ENCODE results near the gene PIR. TPM values are rescaled to one million over a fixed set of nuclear protein-coding genes. Genes with fewer than 3 reads are reported as not detected.

Gene PIR
- total RNA-seq, 1 experiment from 2014 or later, result 27.5 TPM

DNA sequence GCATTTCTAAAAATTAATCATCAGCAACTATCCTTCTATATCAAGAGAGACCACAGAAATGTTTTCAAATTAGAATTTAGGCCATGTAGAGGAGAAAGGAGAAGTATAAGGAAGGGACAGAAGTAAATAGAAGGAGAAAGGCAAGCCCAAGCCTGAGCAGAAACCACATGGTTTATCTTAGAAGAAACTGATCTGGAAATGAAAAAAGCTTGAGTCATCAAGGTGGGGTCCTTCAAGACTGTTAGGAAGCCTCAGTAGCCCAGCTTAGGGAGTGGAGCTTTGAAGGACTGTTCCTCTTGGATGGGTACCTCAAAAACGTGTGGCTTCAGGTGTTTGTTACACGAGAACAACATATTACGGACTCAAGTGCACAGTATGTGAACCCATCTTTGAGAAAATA, 12.0 kb upstream of the PIR start:
- TF ChIP-seq, protein P1, sequence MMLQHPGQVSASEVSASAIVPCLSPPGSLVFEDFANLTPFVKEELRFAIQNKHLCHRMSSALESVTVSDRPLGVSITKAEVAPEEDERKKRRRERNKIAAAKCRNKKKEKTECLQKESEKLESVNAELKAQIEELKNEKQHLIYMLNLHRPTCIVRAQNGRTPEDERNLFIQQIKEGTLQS (IDR thresholded peaks at IDR 0.05), result no peak
- TF ChIP-seq, protein P2, sequence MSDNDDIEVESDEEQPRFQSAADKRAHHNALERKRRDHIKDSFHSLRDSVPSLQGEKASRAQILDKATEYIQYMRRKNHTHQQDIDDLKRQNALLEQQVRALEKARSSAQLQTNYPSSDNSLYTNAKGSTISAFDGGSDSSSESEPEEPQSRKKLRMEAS (IDR thresholded peaks at IDR 0.05), result no peak
- TF ChIP-seq CEBPB (IDR thresholded peaks at IDR 0.05; ENCODE audit: low read depth) (no peak), SIN3A (IDR thresholded peaks at IDR 0.05; ENCODE audit: low read depth) (no peak), FOSL1 (IDR thresholded peaks at IDR 0.05; ENCODE audit: low read depth) (no peak)
- ChIA-PET CTCF (no interaction called here), POLR2A (no interaction called here), RAD21 (ENCODE audit: low non-redundant PET in 1 of 2, low total read pairs in 2 of 2, uncharacterized antibody in 2 of 2, unreplicated experiment in 2 of 2) (no interaction called here)
- Histone ChIP-seq H4K20me1 (ENCODE audit: insufficient read depth) (no peaks in the 10 kb centered on the region), H3K27me3 (ENCODE audit: insufficient read depth, low read length) (no peaks in the 10 kb centered on the region), H3K9ac (ENCODE audit: low read length) (no peak overlapping the region), H3K4me1 (ENCODE audit: control insufficient read depth in 1 of 2, insufficient read depth in 2 of 2, low read length in 2 of 2) (no peaks in the 10 kb centered on the region), H3K4me3 (replicated peaks in 1 of 2; ENCODE audit: low read depth in 1 of 2, low read length in 2 of 2) (no peak overlapping the region), H3K27ac (ENCODE audit: low read depth, low read length) (no peak overlapping the region), H2AFZ (ENCODE audit: low read depth, low read length, poor library complexity, severe bottlenecking) (no peak overlapping the region), H3K9me2 (ENCODE audit: insufficient read depth) (no peaks in the 10 kb centered on the region), H3K4me2 (ENCODE audit: low read length) (no peak overlapping the region), H3K9me3 (ENCODE audit: control insufficient read depth in 1 of 2, insufficient read depth in 1 of 2, low read depth in 1 of 2, low read length in 2 of 2) (no peaks in the 10 kb centered on the region), H3K79me2 (ENCODE audit: insufficient read depth, low read length) (no peaks in the 10 kb centered on the region), H3K36me3 (ENCODE audit: control insufficient read depth in 1 of 2, insufficient read depth in 2 of 2, low read length in 2 of 2) (no peaks in the 10 kb centered on the region)
- no peak for DNase-seq (ENCODE audit: low read depth, low spot score)
- ATAC-seq, result no peak
- intact Hi-C loops (cut with micrococcal nuclease), result no loop called here
- no TSS peak for BruUV-seq (replicated peaks)

DNA sequence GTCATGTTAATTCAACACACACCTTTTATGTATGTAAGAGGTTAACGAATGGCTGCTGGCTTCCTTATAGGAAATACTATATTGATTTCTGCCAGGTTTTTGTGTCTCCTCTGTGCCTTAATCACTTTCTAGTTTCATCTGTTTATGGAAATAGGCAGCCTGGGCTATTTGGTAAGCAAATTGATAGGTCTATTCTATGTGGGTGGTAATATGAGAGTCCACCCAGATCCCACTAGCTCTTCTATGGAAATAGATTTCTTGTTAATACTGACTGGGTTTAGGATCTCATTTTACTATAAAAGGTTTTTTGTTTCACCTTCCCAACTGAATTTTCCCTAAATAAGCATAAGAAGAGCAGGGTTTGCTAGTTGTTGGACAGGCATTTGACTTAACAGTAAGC, 11.5 kb upstream of the PIR start:
- BruUV-seq (replicated peaks), result no TSS peak
- ChIA-PET POLR2A (no interaction called here), CTCF (no interaction called here), RAD21 (ENCODE audit: low non-redundant PET in 1 of 2, low total read pairs in 2 of 2, uncharacterized antibody in 2 of 2, unreplicated experiment in 2 of 2) (no interaction called here)
- intact Hi-C loops (cut with micrococcal nuclease), result no loop called here
- Histone ChIP-seq H3K36me3 (ENCODE audit: control insufficient read depth in 1 of 2, insufficient read depth in 2 of 2, low read length in 2 of 2) (no peaks in the 10 kb centered on the region), H3K27me3 (ENCODE audit: insufficient read depth, low read length) (no peaks in the 10 kb centered on the region), H3K4me1 (ENCODE audit: control insufficient read depth in 1 of 2, insufficient read depth in 2 of 2, low read length in 2 of 2) (no peaks in the 10 kb centered on the region), H4K20me1 (ENCODE audit: insufficient read depth) (no peaks in the 10 kb centered on the region), H3K4me3 (replicated peaks in 1 of 2; ENCODE audit: low read depth in 1 of 2, low read length in 2 of 2) (no peak overlapping the region), H3K9me2 (ENCODE audit: insufficient read depth) (no peaks in the 10 kb centered on the region), H3K9ac (ENCODE audit: low read length) (no peak overlapping the region), H3K4me2 (ENCODE audit: low read length) (no peak overlapping the region), H2AFZ (ENCODE audit: low read depth, low read length, poor library complexity, severe bottlenecking) (no peak overlapping the region), H3K79me2 (ENCODE audit: insufficient read depth, low read length) (no peaks in the 10 kb centered on the region), H3K27ac (ENCODE audit: low read depth, low read length) (no peak overlapping the region), H3K9me3 (ENCODE audit: control insufficient read depth in 1 of 2, insufficient read depth in 1 of 2, low read depth in 1 of 2, low read length in 2 of 2) (no peaks in the 10 kb centered on the region)
- ATAC-seq, result no peak
- TF ChIP-seq, protein P1 (IDR thresholded peaks at IDR 0.05), result no peak
- TF ChIP-seq YY1 (IDR thresholded peaks at IDR 0.05; ENCODE audit: extremely low read depth, insufficient replicate concordance, low read depth, low read length), result no peak
- TF ChIP-seq SRF (IDR thresholded peaks at IDR 0.05; ENCODE audit: low read depth), result no peak
- TF ChIP-seq SIN3A (IDR thresholded peaks at IDR 0.05; ENCODE audit: low read depth), result no peak
- TF ChIP-seq TCF7L2 (IDR thresholded peaks at IDR 0.05; ENCODE audit: borderline replicate concordance, extremely low read depth, insufficient read depth, insufficient read length), result no peak
- TF ChIP-seq CEBPB (IDR thresholded peaks at IDR 0.05; ENCODE audit: low read depth), result no peak
- TF ChIP-seq POLR2AphosphoS5 (IDR thresholded peaks at IDR 0.05; ENCODE audit: low read depth, low read length), result no peak
- TF ChIP-seq ELF1 (IDR thresholded peaks at IDR 0.05; ENCODE audit: borderline replicate concordance, low read depth), result no peak
- TF ChIP-seq EZH2 (IDR thresholded peaks at IDR 0.05), result no peak
- TF ChIP-seq CBX3 (IDR thresholded peaks at IDR 0.05; ENCODE audit: low read depth), result no peak
- TF ChIP-seq, protein P3, sequence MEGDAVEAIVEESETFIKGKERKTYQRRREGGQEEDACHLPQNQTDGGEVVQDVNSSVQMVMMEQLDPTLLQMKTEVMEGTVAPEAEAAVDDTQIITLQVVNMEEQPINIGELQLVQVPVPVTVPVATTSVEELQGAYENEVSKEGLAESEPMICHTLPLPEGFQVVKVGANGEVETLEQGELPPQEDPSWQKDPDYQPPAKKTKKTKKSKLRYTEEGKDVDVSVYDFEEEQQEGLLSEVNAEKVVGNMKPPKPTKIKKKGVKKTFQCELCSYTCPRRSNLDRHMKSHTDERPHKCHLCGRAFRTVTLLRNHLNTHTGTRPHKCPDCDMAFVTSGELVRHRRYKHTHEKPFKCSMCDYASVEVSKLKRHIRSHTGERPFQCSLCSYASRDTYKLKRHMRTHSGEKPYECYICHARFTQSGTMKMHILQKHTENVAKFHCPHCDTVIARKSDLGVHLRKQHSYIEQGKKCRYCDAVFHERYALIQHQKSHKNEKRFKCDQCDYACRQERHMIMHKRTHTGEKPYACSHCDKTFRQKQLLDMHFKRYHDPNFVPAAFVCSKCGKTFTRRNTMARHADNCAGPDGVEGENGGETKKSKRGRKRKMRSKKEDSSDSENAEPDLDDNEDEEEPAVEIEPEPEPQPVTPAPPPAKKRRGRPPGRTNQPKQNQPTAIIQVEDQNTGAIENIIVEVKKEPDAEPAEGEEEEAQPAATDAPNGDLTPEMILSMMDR (IDR thresholded peaks at IDR 0.05 in 2 of 3, conservative IDR thresholded peaks at IDR 0.05 in 1 of 3; ENCODE audit: borderline replicate concordance in 1 of 3, insufficient read depth in 1 of 3, low read depth in 2 of 3, low read length in 2 of 3), result no peak
- no peak for DNase-seq (ENCODE audit: low read depth, low spot score)

Data from HCT116 (cell line).